ENCODE results near the gene MREG.

Gene MREG

GRCh38 chr2:216017365-216017764, 4.0 kb upstream of the MREG start:
- DNase-seq = no peak
- in situ Hi-C loops (cut with HindIII; ENCODE audit: low pct_ligation_motif_present, low sequenced_read_pairs) = no loop called here
- H3K4me3 ChIP-seq (ENCODE audit: low read depth, low read length) = no peak overlapping the region
- H3K27me3 ChIP-seq (replicated peaks) = no peaks in the 10 kb centered on the region
- TF ChIP-seq CTCF (IDR thresholded peaks at IDR 0.05; ENCODE audit: low read depth, low read length, missing control alignments) = no peak
- H3K27ac ChIP-seq = no peak overlapping the region
- no peaks in the 10 kb centered on the region for H3K36me3 ChIP-seq (replicated peaks)

GRCh38 chr2:216016581-216016980, 3.2 kb upstream of the MREG start:
- Histone ChIP-seq H3K4me3 (ENCODE audit: low read depth, low read length) (no peak overlapping the region), H3K27ac (no peak overlapping the region), H3K36me3 (replicated peaks) (no peaks in the 10 kb centered on the region), H3K27me3 (replicated peaks) (no peaks in the 10 kb centered on the region)
- in situ Hi-C loops (cut with HindIII; ENCODE audit: low pct_ligation_motif_present, low sequenced_read_pairs) = no loop called here
- TF ChIP-seq CTCF (IDR thresholded peaks at IDR 0.05; ENCODE audit: low read depth, low read length, missing control alignments) = no peak
- no peak for DNase-seq

GRCh38 chr2:216015722-216016464, 2.5 kb upstream of the MREG start:
- DNase-seq = no peak
- no peak for TF ChIP-seq CTCF (IDR thresholded peaks at IDR 0.05; ENCODE audit: low read depth, low read length, missing control alignments)
- Histone ChIP-seq H3K27me3 (replicated peaks) (no peaks in the 10 kb centered on the region), H3K36me3 (replicated peaks) (no peaks in the 10 kb centered on the region), H3K4me3 (ENCODE audit: low read depth, low read length) (no peak overlapping the region), H3K27ac (no peak overlapping the region)
- in situ Hi-C loops (cut with HindIII; ENCODE audit: low pct_ligation_motif_present, low sequenced_read_pairs) = no loop called here

- no peak overlapping the region for H3K4me3 ChIP-seq (ENCODE audit: low read depth, low read length)
- no peak for DNase-seq
- no peaks in the 10 kb centered on the region for H3K36me3 ChIP-seq (replicated peaks)
- no peaks in the 10 kb centered on the region for H3K27me3 ChIP-seq (replicated peaks)
- in situ Hi-C loops (cut with HindIII; ENCODE audit: low pct_ligation_motif_present, low sequenced_read_pairs) = no loop called here
- no peak overlapping the region for H3K27ac ChIP-seq
- TF ChIP-seq CTCF (IDR thresholded peaks at IDR 0.05; ENCODE audit: low read depth, low read length, missing control alignments) = no peak
Observed at GRCh38 chr2:216014986-216015385, 1.6 kb upstream of the MREG start.

- Histone ChIP-seq H3K36me3 (replicated peaks) (no peaks in the 10 kb centered on the region), H3K4me3 (ENCODE audit: low read depth, low read length) (no peak overlapping the region), H3K27ac (no peak overlapping the region), H3K27me3 (replicated peaks) (no peaks in the 10 kb centered on the region)
- in situ Hi-C loops (cut with HindIII; ENCODE audit: low pct_ligation_motif_present, low sequenced_read_pairs) = no loop called here
- no peak for DNase-seq
- TF ChIP-seq CTCF (IDR thresholded peaks at IDR 0.05; ENCODE audit: low read depth, low read length, missing control alignments) = no peak
Observed at GRCh38 chr2:216014006-216014405, 655 bp upstream of the MREG start.

- no peaks in the 10 kb centered on the region for H3K27me3 ChIP-seq (replicated peaks)
- no peak overlapping the region for H3K27ac ChIP-seq
- TF ChIP-seq CTCF (IDR thresholded peaks at IDR 0.05; ENCODE audit: low read depth, low read length, missing control alignments) = no peak
- peak overlapping the region; percentile 68 for H3K4me3 ChIP-seq (ENCODE audit: low read depth, low read length)
- no peak for DNase-seq
- in situ Hi-C loops (cut with HindIII; ENCODE audit: low pct_ligation_motif_present, low sequenced_read_pairs) = no loop called here
- no peaks in the 10 kb centered on the region for H3K36me3 ChIP-seq (replicated peaks)
Observed at GRCh38 chr2:216012830-216013079, 596 bp downstream of the MREG start.
